ENCODE data around the gene IL10. TPM values are rescaled to one million over a fixed set of nuclear protein-coding genes. Genes with fewer than 3 reads are reported as not detected.
A peak's percentile ranks its signal among the peaks of the same experiment; 100 is the strongest.
"Not testable (repeated sequence)": the region's sequence is repeated elsewhere in the genome, so short reads cannot be mapped to it uniquely, and the experiment has no call there.

Gene IL10
- total and polyA plus RNA-seq, 4 donors: 0.23 to 3.1 (median 0.87) TPM

DNA sequence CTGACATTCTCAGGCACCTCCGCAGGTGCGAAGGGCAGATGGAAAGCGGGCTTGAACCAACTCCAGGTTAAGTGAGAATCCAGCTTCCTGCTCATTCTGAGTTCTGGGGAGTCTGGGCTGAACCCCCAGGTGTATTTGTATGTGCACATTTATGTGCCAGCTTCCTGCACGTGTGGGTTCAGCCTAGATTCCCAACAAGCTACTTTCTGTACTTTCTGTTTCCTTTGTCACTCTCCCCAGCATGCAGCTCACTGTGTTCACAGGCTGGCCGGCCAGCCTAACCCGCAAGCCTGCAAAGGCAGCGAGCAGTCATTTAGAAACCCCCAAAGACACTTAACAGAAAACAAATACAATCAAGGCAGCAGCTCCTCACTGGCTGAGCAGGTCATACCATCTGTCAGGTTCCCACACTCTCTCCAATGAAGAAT, 3.0 kb downstream of the IL10 start:
- DNase-seq (ENCODE audit: low read depth in 4 of 6, low spot score in 6 of 6): peak in 1 of 6 donors; percentile 31
- no peaks in the 10 kb centered on the region for H3K4me1 ChIP-seq (ENCODE audit: control insufficient read depth, insufficient read depth, low read length)
- H3K36me3 ChIP-seq (ENCODE audit: control insufficient read depth, insufficient read depth, low read length): no peaks in the 10 kb centered on the region
- no peaks in the 10 kb centered on the region for H3K27me3 ChIP-seq (ENCODE audit: control insufficient read depth, insufficient read depth, low read length)
- WGBS (ENCODE audit: insufficient coverage): 58% methylated on average over 7 of the region's 7 CpGs
- no peak overlapping the region for H3K4me3 ChIP-seq (ENCODE audit: low read depth, low read length)
- no peaks in the 10 kb centered on the region for H3K9me3 ChIP-seq (ENCODE audit: control insufficient read depth, insufficient read depth, low read length)
- H3K27ac ChIP-seq (ENCODE audit: low read depth, low read length): no peak overlapping the region

DNA sequence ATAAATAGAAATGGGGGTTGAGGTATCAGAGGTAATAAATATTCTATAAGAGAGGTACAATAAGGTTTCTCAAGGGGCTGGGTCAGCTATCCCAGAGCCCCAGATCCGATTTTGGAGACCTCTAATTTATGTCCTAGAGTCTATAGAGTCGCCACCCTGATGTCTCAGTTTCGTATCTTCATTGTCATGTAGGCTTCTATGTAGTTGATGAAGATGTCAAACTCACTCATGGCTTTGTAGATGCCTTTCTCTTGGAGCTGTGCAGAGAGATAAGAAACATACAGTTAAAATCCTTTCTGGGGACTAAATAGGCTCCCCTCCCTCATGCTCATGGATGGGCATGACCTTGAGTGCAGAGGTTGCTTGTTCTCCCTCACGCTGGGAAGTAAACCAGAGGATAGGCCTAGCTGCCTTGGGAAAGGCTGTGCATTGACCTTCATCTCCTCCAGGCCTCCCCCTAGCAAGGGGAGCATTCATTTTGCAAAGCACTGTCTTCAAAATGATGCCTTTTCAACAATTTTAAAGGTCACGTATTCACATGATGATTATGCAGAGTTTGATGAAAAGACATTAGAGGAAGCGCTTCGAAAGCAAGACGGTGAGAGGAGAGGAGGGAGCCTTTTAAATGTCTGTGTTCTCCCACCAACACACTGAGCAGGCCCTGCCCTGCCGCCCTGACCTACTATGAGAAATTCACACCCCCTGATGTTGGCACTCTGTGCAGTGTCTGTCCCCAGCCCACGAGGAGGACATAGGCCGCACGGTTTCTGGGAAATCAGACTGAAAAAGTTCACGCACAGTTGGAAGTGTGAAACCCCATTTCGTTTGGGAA, 3.6 kb downstream of the IL10 start:
- Histone ChIP-seq H3K36me3 (ENCODE audit: control insufficient read depth, insufficient read depth, low read length) (no peaks in the 10 kb centered on the region), H3K4me1 (ENCODE audit: control insufficient read depth, insufficient read depth, low read length) (no peaks in the 10 kb centered on the region), H3K27ac (ENCODE audit: low read depth, low read length) (no peak overlapping the region), H3K9me3 (ENCODE audit: control insufficient read depth, insufficient read depth, low read length) (no peaks in the 10 kb centered on the region), H3K27me3 (ENCODE audit: control insufficient read depth, insufficient read depth, low read length) (no peaks in the 10 kb centered on the region), H3K4me3 (ENCODE audit: low read depth, low read length) (no peak overlapping the region)
- no peak for DNase-seq (ENCODE audit: low read depth in 4 of 6, low spot score in 6 of 6)
- WGBS (ENCODE audit: insufficient coverage): 63% methylated on average over 9 of the region's 14 CpGs

DNA sequence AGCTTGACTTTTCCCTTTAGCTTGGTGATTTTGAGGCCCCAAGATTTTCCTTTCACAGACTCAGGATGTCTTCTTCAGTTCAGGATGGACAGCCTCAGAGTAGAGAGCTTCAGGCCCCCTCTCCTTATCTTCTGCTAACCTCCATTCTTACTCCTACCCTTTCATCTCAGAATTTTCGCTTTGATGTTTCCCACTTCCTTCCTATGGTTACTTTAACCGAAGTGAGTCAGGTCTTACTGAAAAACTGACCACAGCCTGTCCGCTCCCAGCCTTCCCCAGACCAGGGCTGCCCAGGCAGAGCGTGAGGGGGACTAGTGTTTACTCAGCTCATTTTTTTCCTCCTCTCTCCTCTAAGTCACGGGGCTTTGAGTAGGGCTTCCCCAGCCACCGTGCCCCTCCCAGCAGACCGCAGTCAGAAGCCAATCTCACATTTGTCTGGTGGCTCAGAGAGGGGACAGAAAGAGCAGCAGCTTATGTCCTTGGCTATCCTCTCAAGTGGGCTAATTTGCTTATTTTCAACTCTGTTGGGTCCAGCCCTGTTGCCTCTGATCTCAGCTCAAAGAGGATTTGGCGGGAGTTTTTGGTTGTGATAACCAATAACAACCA, 5.9 kb downstream of the IL10 start:
- no peaks in the 10 kb centered on the region for H3K27me3 ChIP-seq (ENCODE audit: control insufficient read depth, insufficient read depth, low read length)
- no peak overlapping the region for H3K4me3 ChIP-seq (ENCODE audit: low read depth, low read length)
- no peaks in the 10 kb centered on the region for H3K36me3 ChIP-seq (ENCODE audit: control insufficient read depth, insufficient read depth, low read length)
- H3K27ac ChIP-seq (ENCODE audit: low read depth, low read length): no peak overlapping the region
- peak in 1 of 6 donors; percentile 8 for DNase-seq (ENCODE audit: low read depth in 4 of 6, low spot score in 6 of 6)
- WGBS (ENCODE audit: insufficient coverage): 73% methylated on average over 8 of the region's 8 CpGs
- no peaks in the 10 kb centered on the region for H3K9me3 ChIP-seq (ENCODE audit: control insufficient read depth, insufficient read depth, low read length)
- no peaks in the 10 kb centered on the region for H3K4me1 ChIP-seq (ENCODE audit: control insufficient read depth, insufficient read depth, low read length)

DNA sequence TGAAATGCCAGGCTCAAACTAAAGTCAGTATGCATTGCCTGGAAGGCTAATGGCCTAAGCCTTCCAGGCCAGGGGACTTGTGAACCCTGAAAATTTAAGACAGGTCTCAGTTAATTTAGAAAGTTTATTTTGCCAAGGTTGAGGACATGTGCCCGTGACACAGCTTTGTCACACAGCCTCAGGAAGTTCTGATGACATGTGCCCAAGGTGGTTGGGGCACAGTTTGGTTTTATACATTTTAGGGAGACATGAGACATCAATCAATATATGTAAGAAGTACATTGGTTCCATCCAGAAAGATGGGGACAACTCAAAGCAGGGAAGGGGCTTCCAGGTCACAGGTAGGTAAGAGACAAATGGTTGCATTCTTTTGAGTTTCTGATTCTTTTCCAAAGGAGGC, 6.5 kb downstream of the IL10 start:
- not testable (repeated sequence) for H3K4me1 ChIP-seq (ENCODE audit: control insufficient read depth, insufficient read depth, low read length); DNase-seq (ENCODE audit: low read depth in 4 of 6, low spot score in 6 of 6); H3K27ac ChIP-seq (ENCODE audit: low read depth, low read length); H3K4me3 ChIP-seq (ENCODE audit: low read depth, low read length); H3K9me3 ChIP-seq (ENCODE audit: control insufficient read depth, insufficient read depth, low read length); H3K36me3 ChIP-seq (ENCODE audit: control insufficient read depth, insufficient read depth, low read length); H3K27me3 ChIP-seq (ENCODE audit: control insufficient read depth, insufficient read depth, low read length)
- WGBS (ENCODE audit: insufficient coverage): no CpG with 5 or more reads among the region's 1 CpG

DNA sequence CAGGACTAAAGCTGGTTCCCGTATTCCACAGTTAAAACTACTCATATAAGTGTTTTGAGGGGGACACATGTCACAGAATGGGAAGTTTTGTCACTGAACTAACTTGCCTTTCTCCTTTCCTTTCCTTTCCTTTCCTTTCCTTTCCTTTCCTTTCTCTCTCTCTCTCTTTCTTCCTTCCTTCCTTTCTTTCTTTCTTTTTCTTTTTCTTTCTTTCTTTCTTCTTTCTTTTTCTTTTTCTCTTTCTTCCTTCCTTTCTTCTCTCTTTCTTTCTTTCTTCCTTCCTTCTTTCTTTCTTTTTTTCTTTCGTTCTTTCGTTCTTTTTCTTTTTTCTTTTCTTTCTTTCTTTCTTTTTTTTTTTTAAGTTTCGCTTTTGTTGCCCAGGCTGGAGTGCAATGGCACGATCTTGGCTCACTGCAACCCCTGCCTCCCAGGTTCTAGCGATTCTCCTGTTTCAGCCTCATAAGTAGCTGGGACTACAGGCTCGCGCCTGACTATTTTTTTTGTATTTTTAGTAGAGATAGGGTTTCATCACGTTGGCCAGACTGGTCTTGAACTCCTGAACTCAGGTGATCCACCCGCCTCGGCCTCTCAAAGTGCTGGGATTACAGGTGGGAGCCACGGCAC, 9.4 kb downstream of the IL10 start:
- not testable (repeated sequence) for H3K36me3 ChIP-seq (ENCODE audit: control insufficient read depth, insufficient read depth, low read length); H3K27me3 ChIP-seq (ENCODE audit: control insufficient read depth, insufficient read depth, low read length); H3K27ac ChIP-seq (ENCODE audit: low read depth, low read length); H3K9me3 ChIP-seq (ENCODE audit: control insufficient read depth, insufficient read depth, low read length); H3K4me3 ChIP-seq (ENCODE audit: low read depth, low read length); H3K4me1 ChIP-seq (ENCODE audit: control insufficient read depth, insufficient read depth, low read length); DNase-seq (ENCODE audit: low read depth in 4 of 6, low spot score in 6 of 6)
- 95% methylated on average over 5 of the region's 12 CpGs for WGBS (ENCODE audit: insufficient coverage)

DNA sequence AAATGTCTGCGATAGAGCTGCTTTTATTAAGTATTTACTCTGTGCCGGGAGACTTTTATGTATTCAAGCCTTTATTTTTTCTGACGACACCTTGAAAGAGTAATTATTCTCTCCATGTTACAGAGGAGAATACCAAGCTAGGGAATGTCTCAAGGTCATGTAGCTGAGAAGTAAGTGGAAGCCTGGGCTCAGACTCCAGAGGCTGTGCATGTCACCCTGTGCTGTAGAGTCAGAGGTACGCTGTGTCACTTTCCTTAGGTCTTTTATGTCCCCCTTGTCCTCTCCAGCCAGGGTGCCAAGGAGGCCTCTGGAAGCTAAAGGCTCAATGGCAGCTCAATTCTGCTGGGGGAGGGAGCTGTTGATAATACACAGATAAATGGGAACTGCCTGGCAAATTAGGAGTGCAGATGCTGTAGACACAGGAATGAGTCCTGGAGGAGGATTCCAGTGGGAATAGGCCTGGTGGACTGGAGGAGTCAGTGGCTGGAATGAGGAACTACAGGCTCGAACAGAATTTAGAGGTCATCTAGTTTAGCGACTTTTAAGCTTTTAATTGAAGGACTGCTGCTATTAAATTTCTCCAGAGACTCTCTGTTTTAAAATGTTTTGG, 11.0 kb downstream of the IL10 start:
- H3K27me3 ChIP-seq (ENCODE audit: control insufficient read depth, insufficient read depth, low read length): no peaks in the 10 kb centered on the region
- DNase-seq (ENCODE audit: low read depth in 4 of 6, low spot score in 6 of 6): no peak
- no peaks in the 10 kb centered on the region for H3K4me1 ChIP-seq (ENCODE audit: control insufficient read depth, insufficient read depth, low read length)
- no peak overlapping the region for H3K27ac ChIP-seq (ENCODE audit: low read depth, low read length)
- no peaks in the 10 kb centered on the region for H3K36me3 ChIP-seq (ENCODE audit: control insufficient read depth, insufficient read depth, low read length)
- no peak overlapping the region for H3K4me3 ChIP-seq (ENCODE audit: low read depth, low read length)
- H3K9me3 ChIP-seq (ENCODE audit: control insufficient read depth, insufficient read depth, low read length): no peaks in the 10 kb centered on the region
- 93% methylated on average over 2 of the region's 6 CpGs for WGBS (ENCODE audit: insufficient coverage)

DNA sequence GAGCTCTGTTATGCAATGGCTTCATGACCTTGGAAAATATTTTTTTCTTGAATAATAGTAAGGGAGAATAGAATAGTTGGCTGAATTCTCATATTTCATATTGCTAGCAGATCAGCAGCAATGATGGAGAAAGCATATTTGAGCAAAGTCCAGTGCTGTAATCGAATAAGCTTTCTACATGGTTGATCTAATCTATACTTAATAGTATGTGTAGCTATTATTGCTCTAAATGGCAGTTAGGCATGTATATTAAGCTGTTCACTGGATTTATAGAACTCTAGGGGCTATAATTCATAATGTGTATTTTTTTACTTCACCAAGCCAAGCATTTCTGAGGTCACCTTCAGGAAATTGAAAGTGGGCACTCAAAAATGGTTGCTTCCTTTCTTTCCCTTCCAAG, 11.7 kb downstream of the IL10 start:
- H3K27me3 ChIP-seq (ENCODE audit: control insufficient read depth, insufficient read depth, low read length): no peaks in the 10 kb centered on the region
- no peak overlapping the region for H3K4me3 ChIP-seq (ENCODE audit: low read depth, low read length)
- no peaks in the 10 kb centered on the region for H3K9me3 ChIP-seq (ENCODE audit: control insufficient read depth, insufficient read depth, low read length)
- H3K4me1 ChIP-seq (ENCODE audit: control insufficient read depth, insufficient read depth, low read length): no peaks in the 10 kb centered on the region
- no peaks in the 10 kb centered on the region for H3K36me3 ChIP-seq (ENCODE audit: control insufficient read depth, insufficient read depth, low read length)
- DNase-seq (ENCODE audit: low read depth in 4 of 6, low spot score in 6 of 6): peak in 1 of 6 donors; percentile 55
- no CpG with 5 or more reads among the region's 1 CpG for WGBS (ENCODE audit: insufficient coverage)
- no peak overlapping the region for H3K27ac ChIP-seq (ENCODE audit: low read depth, low read length)

DNA sequence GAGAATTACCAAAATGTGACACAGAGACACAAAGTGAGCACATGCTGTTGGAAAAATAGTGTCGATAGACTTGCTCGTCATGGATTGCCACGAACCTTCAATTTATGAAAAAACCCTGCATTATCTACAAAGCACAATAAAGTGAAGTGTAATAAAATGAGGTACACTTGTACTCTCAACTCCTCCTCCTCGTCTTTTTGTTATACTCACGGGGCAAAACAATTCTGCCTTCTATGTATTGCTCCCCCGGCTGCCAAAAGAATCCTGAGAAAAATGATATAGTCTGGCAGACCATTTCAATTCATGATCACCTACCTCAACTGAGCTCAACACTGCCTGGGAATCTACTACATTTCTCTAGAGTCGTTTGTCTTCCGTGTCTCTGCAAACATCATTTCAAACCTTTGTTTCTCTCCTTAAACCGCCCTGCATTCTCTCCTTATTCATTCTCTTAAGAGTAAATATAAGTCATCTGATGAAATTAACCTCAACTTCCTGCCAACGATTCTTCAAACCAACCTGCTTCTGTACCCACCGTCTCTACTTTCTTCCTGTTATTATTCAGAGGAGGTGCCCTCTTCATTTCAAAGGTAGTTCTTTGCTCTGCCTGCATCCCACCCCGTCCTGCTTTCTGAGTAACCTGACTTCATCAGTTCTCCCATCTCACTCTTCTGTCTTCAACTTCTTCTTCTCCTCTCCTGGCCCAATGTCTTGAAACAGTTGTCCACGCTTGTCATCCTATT, 14.6 kb downstream of the IL10 start:
- Histone ChIP-seq H3K4me1 (ENCODE audit: control insufficient read depth, insufficient read depth, low read length) (no peaks in the 10 kb centered on the region), H3K27me3 (ENCODE audit: control insufficient read depth, insufficient read depth, low read length) (no peaks in the 10 kb centered on the region), H3K27ac (ENCODE audit: low read depth, low read length) (no peak overlapping the region), H3K36me3 (ENCODE audit: control insufficient read depth, insufficient read depth, low read length) (no peaks in the 10 kb centered on the region), H3K4me3 (ENCODE audit: low read depth, low read length) (no peak overlapping the region), H3K9me3 (ENCODE audit: control insufficient read depth, insufficient read depth, low read length) (no peaks in the 10 kb centered on the region)
- WGBS (ENCODE audit: insufficient coverage): 89% methylated on average over 4 of the region's 13 CpGs
- no peak for DNase-seq (ENCODE audit: low read depth in 4 of 6, low spot score in 6 of 6)

DNA sequence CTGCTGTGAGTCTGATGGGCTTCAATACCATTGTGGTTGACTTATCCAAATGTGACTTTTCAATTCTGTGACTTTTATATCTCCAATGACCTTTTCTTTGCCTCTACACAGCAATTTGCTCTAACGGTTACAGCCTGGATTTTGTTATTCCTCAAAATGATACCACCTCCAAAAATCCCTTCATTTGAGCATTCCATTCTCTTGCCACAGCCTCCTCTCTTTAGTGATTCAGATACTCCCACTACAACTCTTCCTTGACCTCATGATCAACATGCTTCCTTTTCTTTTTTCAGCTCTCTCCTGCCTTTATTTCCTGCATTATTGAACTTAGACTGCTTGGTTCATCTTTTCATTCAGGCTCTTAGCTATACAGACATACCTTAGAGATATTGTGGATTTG, 18.3 kb downstream of the IL10 start:
- Histone ChIP-seq H3K4me1 (ENCODE audit: control insufficient read depth, insufficient read depth, low read length) (no peaks in the 10 kb centered on the region), H3K27ac (ENCODE audit: low read depth, low read length) (no peak overlapping the region), H3K27me3 (ENCODE audit: control insufficient read depth, insufficient read depth, low read length) (no peaks in the 10 kb centered on the region), H3K9me3 (ENCODE audit: control insufficient read depth, insufficient read depth, low read length) (no peaks in the 10 kb centered on the region), H3K36me3 (ENCODE audit: control insufficient read depth, insufficient read depth, low read length) (no peaks in the 10 kb centered on the region), H3K4me3 (ENCODE audit: low read depth, low read length) (no peak overlapping the region)
- no peak for DNase-seq (ENCODE audit: low read depth in 4 of 6, low spot score in 6 of 6)
- 79% methylated on average over 1 of the region's 1 CpG for WGBS (ENCODE audit: insufficient coverage)

All from spinal cord (tissue), 10 donors.